Activated T-cell treated with anti-CD3 and anti-CD28 coated beads, Interleukin-2, amount 50 U/mL, for 4 hours (primary cell): ENCODE data around the gene LYPD6. TPM values are rescaled to one million over a fixed set of nuclear protein-coding genes. Genes with fewer than 3 reads are reported as not detected.
A peak's percentile ranks its signal among the peaks of the same experiment; 100 is the strongest.

ENCODE experiments used
- ATAC-seq, 2 donors: fragments of 200-7000 bp; cut with Tn5 transposase; one replicate each; pipeline ENCODE4 v1.10.0; 2021
- DNase-seq: peaks from one replicate; pipeline ENCODE4 v3.0.0-alpha.2; 2020
- H3K27me3 Mint-ChIP-seq: one replicate; pipeline ENCODE4 v1.8.0; 2021; ENCODE audit warnings: low read depth, mixed read lengths
- H3K36me3 Mint-ChIP-seq: one replicate; pipeline ENCODE4 v1.8.0; 2022; ENCODE audit warnings: mixed read lengths; ENCODE audit not compliant: insufficient read depth
- H3K4me1 Mint-ChIP-seq: one replicate; pipeline ENCODE4 v1.8.0; 2021; ENCODE audit warnings: low read depth, mixed read lengths
- H3K4me3 Mint-ChIP-seq: one replicate; pipeline ENCODE4 v1.8.0; 2021; ENCODE audit warnings: mild to moderate bottlenecking, moderate library complexity, mixed read lengths
- H3K9me3 Mint-ChIP-seq: one replicate; pipeline ENCODE4 v1.8.0; 2021; ENCODE audit warnings: mixed read lengths
- total RNA-seq, 3 donors: library from RNA; stranded (reverse); gene quantifications; one replicate each; pipeline ENCODE4 v1.2.1, GENCODE V29; 2021

Gene LYPD6
- total RNA-seq, 3 donors from 2014 or later: not detected

GRCh38 chr2:149365931-149366583 is 35.7 kb downstream of the LYPD6 start:
- ATAC-seq (no peak), DNase-seq (no peak)
- Mint-ChIP-seq H3K9me3 (no peaks in the 10 kb centered on the region), H3K4me3 (no peak overlapping the region), H3K27me3 (peaks cover 19% of the 10 kb centered on the region), H3K36me3 (no peaks in the 10 kb centered on the region), H3K4me1 (no peaks in the 10 kb centered on the region)

DNA sequence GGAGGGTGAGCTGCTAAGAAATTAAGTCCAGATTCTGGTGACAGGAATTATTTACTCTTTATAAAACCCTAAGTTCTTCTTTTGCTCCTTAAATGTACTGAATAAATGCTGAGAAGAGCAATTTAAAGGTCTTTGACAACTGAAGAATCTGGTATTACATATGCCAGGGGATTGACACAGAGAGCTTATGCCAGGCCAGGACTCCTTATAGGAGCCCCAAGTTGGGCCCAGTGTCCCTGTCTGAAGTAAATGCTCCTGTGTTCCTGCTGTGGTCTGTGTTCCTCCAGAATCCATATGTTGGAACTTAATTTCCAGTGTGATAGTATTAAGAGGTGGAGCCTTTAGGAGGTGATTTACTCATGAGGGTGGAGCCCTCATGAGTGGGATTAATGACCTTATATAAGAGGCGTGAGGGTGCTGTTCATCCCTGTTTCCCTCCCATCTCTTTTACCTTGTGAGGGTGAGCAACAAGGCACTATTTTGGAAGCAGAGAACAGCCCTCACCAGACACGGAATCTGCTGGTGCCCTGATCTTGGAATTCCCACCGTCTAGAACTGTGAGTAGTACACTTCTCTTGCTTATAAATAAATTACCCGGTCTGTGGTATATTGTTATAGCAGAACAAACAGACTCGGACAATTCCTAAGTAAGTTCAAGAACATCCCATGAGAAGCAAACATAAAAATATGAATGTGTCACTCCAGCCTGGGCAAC is 39.8 kb downstream of the LYPD6 start:
- no peak for DNase-seq
- Mint-ChIP-seq H3K9me3 (no peaks in the 10 kb centered on the region), H3K36me3 (no peaks in the 10 kb centered on the region), H3K27me3 (peaks cover 16% of the 10 kb centered on the region), H3K4me3 (no peak overlapping the region), H3K4me1 (no peaks in the 10 kb centered on the region)
- no peak for ATAC-seq

GRCh38 chr2:149371476-149371875 is 41.1 kb downstream of the LYPD6 start:
- H3K9me3 Mint-ChIP-seq: no peaks in the 10 kb centered on the region
- ATAC-seq (no peak), DNase-seq (no peak)
- no peaks in the 10 kb centered on the region for H3K36me3 Mint-ChIP-seq
- H3K4me1 Mint-ChIP-seq: no peaks in the 10 kb centered on the region
- peaks cover 12% of the 10 kb centered on the region for H3K27me3 Mint-ChIP-seq
- no peak overlapping the region for H3K4me3 Mint-ChIP-seq

- no peaks in the 10 kb centered on the region for H3K36me3 Mint-ChIP-seq
- DNase-seq (no peak), ATAC-seq (no peak)
- no peak overlapping the region for H3K4me3 Mint-ChIP-seq
- H3K27me3 Mint-ChIP-seq: peaks cover 1% of the 10 kb centered on the region
- no peaks in the 10 kb centered on the region for H3K4me1 Mint-ChIP-seq
- H3K9me3 Mint-ChIP-seq: no peaks in the 10 kb centered on the region
Observed at GRCh38 chr2:149375801-149376361, 45.5 kb downstream of the LYPD6 start.

DNA sequence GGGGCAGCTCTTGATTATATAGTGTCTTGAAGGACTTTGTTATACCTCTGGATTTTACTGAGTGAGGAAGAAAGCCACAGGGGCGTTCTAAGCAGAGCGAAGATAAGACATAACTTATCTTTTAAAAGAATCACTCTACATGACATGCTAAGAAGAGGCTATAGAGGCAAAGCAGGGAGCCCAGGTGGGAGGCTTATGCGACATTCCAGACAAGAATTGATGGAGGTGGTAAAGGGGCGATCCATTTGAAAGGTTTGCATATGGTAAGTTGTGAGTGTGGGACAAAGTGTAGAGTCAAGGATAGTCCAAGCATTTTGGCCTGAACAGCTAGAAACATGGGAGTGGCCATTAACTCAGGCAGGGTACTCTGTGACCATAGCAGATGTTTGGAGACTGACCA is 49.8 kb downstream of the LYPD6 start:
- DNase-seq: no peak
- ATAC-seq: no peak
- H3K36me3 Mint-ChIP-seq: no peaks in the 10 kb centered on the region
- H3K27me3 Mint-ChIP-seq: peaks cover 6% of the 10 kb centered on the region
- H3K9me3 Mint-ChIP-seq: no peaks in the 10 kb centered on the region
- no peak overlapping the region for H3K4me3 Mint-ChIP-seq
- H3K4me1 Mint-ChIP-seq: no peaks in the 10 kb centered on the region

GRCh38 chr2:149383340-149383739 is 53.0 kb downstream of the LYPD6 start:
- DNase-seq (no peak), ATAC-seq (peak in 1 of 2 donors; percentile 14)
- Mint-ChIP-seq H3K9me3 (no peaks in the 10 kb centered on the region), H3K36me3 (no peaks in the 10 kb centered on the region), H3K27me3 (peaks cover 10% of the 10 kb centered on the region), H3K4me3 (no peak overlapping the region), H3K4me1 (no peaks in the 10 kb centered on the region)

DNA sequence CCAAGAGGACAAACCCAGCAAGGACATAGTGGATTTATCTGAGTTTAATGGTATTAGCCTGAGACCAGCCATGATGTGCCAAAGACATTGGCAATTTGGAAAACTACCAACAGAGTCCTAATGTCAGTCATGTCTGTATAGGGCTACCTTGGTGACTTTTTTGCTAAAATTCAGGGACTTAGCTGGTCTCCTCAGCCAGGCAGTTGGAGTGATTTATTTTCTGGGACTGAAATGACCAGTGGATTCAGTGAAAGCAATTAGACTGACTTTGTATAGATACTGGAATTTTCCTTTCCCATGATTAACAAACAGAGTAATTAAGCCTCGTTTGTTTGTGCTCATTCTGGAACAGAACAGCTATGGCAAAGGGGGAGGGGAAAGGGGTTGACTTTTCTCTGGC is 55.0 kb downstream of the LYPD6 start:
- ATAC-seq (no peak), DNase-seq (no peak)
- H3K36me3 Mint-ChIP-seq: no peaks in the 10 kb centered on the region
- no peak overlapping the region for H3K4me3 Mint-ChIP-seq
- peaks cover 9% of the 10 kb centered on the region for H3K27me3 Mint-ChIP-seq
- H3K4me1 Mint-ChIP-seq: no peaks in the 10 kb centered on the region
- no peaks in the 10 kb centered on the region for H3K9me3 Mint-ChIP-seq

DNA sequence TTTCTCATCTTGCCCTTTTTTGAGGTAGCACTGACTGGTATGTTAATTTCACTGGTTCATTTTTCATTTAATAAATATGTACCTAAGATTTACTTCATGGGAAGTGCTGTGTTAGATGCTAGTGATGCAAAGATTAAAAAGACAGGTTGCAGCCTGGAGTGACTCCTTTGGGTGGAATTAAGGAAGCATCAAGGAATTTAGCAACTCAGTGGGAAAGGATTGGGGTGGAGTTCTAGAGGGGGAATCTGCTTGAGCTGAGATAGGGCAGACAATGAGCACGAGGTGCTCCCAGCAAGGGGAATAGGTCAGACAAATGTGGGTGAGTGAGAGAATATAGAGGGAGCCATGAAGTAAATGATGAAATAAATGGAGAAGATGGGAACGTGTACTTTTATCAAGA is 57.0 kb downstream of the LYPD6 start:
- ATAC-seq: no peak

DNA sequence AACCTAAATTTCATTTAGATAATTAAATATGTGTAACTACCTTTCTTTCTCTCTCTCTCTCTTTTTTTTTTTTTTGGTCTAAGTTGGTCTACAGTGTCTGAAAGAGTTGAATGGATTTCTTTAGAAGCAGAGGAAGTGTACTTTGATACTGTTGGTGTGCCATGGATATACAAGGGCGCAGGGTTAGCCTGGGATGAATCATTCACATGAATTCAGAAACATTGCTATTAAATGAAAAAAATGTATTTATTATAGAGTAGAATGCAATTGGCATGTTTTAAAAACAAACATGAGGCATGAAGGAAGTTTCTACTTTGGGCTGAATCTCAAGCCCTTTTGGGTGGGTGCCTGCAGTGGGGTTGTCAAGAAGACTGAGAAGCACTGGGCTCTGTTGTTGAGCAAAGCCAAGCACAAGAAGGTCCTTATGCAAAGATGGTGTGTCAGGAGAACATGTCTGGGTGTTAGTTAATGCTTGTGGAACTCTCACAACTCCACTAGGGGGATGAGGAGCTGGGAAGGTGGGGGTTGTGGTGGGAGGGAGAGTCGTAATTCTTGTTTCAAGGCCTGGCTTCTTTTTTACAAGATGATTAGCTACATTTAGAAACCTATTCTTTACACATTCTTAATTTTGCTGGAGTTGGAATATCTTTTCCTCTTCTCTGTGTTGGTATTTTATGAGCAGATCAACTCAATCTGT is 57.9 kb downstream of the LYPD6 start:
- Mint-ChIP-seq H3K9me3 (no peaks in the 10 kb centered on the region), H3K27me3 (peaks cover 9% of the 10 kb centered on the region)

More for the DNA sequence above, 57.0 kb downstream of the LYPD6 start:
- Mint-ChIP-seq H3K4me1 (no peaks in the 10 kb centered on the region), H3K27me3 (peaks cover 9% of the 10 kb centered on the region), H3K36me3 (no peaks in the 10 kb centered on the region), H3K9me3 (no peaks in the 10 kb centered on the region), H3K4me3 (no peak overlapping the region)
- DNase-seq: no peak

GRCh38 chr2:149389506-149390167 is 59.2 kb downstream of the LYPD6 start:
- Mint-ChIP-seq H3K36me3 (no peaks in the 10 kb centered on the region), H3K27me3 (peaks cover 9% of the 10 kb centered on the region), H3K9me3 (no peaks in the 10 kb centered on the region), H3K4me1 (no peaks in the 10 kb centered on the region), H3K4me3 (no peak overlapping the region)
- no peak for ATAC-seq
- no peak for DNase-seq

More for the DNA sequence above, 57.9 kb downstream of the LYPD6 start:
- H3K4me1 Mint-ChIP-seq: no peaks in the 10 kb centered on the region
- ATAC-seq: no peak
- DNase-seq: no peak
- H3K36me3 Mint-ChIP-seq: no peaks in the 10 kb centered on the region
- H3K4me3 Mint-ChIP-seq: no peak overlapping the region

- Mint-ChIP-seq H3K36me3 (no peaks in the 10 kb centered on the region), H3K9me3 (no peaks in the 10 kb centered on the region), H3K27me3 (peaks cover 2% of the 10 kb centered on the region), H3K4me1 (no peaks in the 10 kb centered on the region), H3K4me3 (no peak overlapping the region)
- no peak for ATAC-seq
- DNase-seq: no peak
Observed at GRCh38 chr2:149393614-149394013, 63.2 kb downstream of the LYPD6 start.

DNA sequence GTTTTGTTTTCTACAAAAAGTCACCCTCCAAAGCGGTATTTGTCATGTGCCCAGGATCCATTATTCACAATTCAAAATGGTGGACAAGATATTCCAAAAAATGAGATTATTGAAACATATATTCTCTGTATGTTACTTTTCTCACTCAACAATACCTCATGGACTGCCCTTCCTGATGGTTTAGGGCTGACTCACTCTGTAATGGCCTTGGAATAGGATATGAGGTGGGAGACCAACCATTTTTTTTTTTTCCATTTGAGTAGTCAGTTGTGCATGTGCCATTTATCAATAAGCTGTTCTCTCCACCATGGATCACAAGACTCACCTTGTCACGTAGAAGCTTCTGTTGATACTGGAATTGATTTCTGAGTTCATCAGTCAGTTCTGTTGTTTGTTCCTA is 64.5 kb downstream of the LYPD6 start:
- ATAC-seq: no peak
- Mint-ChIP-seq H3K27me3 (peaks cover 2% of the 10 kb centered on the region), H3K4me3 (no peak overlapping the region), H3K9me3 (no peaks in the 10 kb centered on the region), H3K4me1 (no peaks in the 10 kb centered on the region), H3K36me3 (no peaks in the 10 kb centered on the region)
- DNase-seq: no peak

DNA sequence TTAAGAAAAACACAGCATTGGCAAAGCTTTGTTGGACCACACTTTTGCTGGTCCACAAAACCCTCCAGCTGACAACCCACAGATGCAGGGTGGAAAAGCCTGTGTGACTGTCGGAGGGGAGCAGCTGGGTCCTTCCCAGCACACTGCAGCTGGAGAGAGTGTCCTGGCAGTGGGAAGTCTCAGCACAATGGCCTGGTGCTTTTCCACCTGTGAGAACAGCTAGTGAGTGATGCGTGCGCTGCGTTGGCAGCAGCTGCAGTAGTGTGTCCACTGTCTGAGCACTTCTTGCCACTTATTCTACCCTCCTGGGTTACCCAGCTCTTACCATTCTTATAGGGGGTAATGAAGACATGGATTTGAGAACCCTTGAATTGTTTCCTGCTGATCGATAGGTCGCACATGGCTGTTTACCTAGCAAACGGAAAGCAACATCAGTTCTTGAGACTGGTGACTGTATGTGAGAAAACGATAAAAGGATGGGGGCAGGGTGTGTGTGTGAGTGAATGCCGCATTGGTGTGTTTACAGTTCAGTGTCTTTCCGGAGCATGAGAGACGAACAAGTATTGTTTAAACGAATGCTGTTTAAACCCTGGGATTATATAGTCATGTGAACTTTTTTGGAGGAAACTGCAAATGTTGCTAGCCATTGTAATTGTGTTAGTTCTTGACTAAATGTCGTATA is 69.7 kb downstream of the LYPD6 start:
- H3K9me3 Mint-ChIP-seq: peaks cover 3% of the 10 kb centered on the region
- H3K36me3 Mint-ChIP-seq: no peaks in the 10 kb centered on the region
- H3K4me1 Mint-ChIP-seq: no peaks in the 10 kb centered on the region

DNA sequence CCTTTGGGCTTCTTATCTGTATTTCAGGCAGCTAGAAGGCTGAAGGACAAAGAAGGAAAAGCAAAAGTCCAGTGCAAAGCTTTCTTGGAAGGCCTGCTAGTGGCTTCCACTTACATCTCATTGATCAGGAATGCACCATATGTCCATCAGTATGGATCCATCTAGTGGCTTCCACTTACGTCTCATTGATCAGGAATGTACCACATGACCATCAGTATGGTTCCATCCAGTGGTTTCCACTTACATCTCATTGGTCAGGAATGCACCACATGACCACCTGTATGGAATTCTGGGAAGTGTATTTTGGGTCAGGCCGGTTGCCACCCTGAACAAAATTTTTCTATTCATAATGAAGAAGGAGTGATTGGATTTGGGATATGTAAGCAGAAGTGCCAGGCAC is 70.6 kb downstream of the LYPD6 start:
- peaks cover 3% of the 10 kb centered on the region for H3K9me3 Mint-ChIP-seq
- DNase-seq (no peak), ATAC-seq (no peak)
- H3K4me3 Mint-ChIP-seq: no peak overlapping the region
- H3K27me3 Mint-ChIP-seq: peaks cover 2% of the 10 kb centered on the region
- H3K4me1 Mint-ChIP-seq: no peaks in the 10 kb centered on the region
- H3K36me3 Mint-ChIP-seq: no peaks in the 10 kb centered on the region

More for the DNA sequence above, 69.7 kb downstream of the LYPD6 start:
- Mint-ChIP-seq H3K4me3 (no peak overlapping the region), H3K27me3 (peaks cover 2% of the 10 kb centered on the region)
- DNase-seq (no peak), ATAC-seq (no peak)
